ENCODE results near the gene HIRIP3. TPM values are rescaled to one million over a fixed set of nuclear protein-coding genes. Genes with fewer than 3 reads are reported as not detected.

Gene HIRIP3
- total and polyA plus RNA-seq, 2 of the 4 experiments (the other 2 are of a cell fraction) = 5.0 to 10.5 TPM

- Histone ChIP-seq H2AK9ac (replicated peaks; ENCODE audit: low read depth, low read length, poor library complexity) (no peak overlapping the region), H4K20me1 (ENCODE audit: insufficient read depth, low read length) (no peaks in the 10 kb centered on the region; the same call in 1 of the 2 replicates), H3K18ac (ENCODE audit: low read depth, low read length) (no peak overlapping the region), H3K79me1 (ENCODE audit: low read depth in 1 of 2, low read length in 2 of 2) (peaks cover 0 to 2% of the 10 kb centered on the region in 2 experiments; a peak in 1 of 4 replicates), H3K4me3 (ENCODE audit: insufficient read depth, low read depth, low read length) (no peak overlapping the region), H3K56ac (ENCODE audit: extremely low read depth, insufficient read depth, low read length) (no peak overlapping the region), H3K4ac (ENCODE audit: low read depth, low read length) (no peak overlapping the region), H3K27me3 (ENCODE audit: control insufficient read depth, insufficient read depth, low read length) (peaks cover 22% of the 10 kb centered on the region), H2BK5ac (ENCODE audit: low read depth, low read length, poor library complexity, severe bottlenecking) (no peak overlapping the region), H3K14ac (replicated peaks; ENCODE audit: low read depth, low read length) (no peak overlapping the region), H2BK120ac (ENCODE audit: low read depth, low read length) (no peak overlapping the region), H3K36me3 (ENCODE audit: control insufficient read depth, insufficient read depth, low read length) (peaks cover 10% of the 10 kb centered on the region; the same call in 1 of the 2 replicates), H4K8ac (ENCODE audit: low read depth in 2 of 2, low read length in 2 of 2) (no peak overlapping the region), H2AFZ (replicated peaks; ENCODE audit: low read length, poor library complexity) (no peak overlapping the region), H2AK5ac (ENCODE audit: low read depth, low read length) (no peak overlapping the region), H3K9me3 (ENCODE audit: control insufficient read depth, insufficient read depth, low read length) (no peaks in the 10 kb centered on the region), H3K9me1 (ENCODE audit: insufficient read depth, low read length) (no peaks in the 10 kb centered on the region), H3K9ac (ENCODE audit: low read depth, low read length) (no peak overlapping the region), H4K5ac (ENCODE audit: low read depth, low read length) (no peak overlapping the region), H2BK15ac (ENCODE audit: low read depth, low read length) (no peak overlapping the region), H3K4me1 (ENCODE audit: control insufficient read depth, insufficient read depth, low read length) (no peaks in the 10 kb centered on the region; the same call in 1 of the 2 replicates), H4K91ac (ENCODE audit: insufficient read depth, low read depth, low read length) (no peak overlapping the region), H2BK20ac (ENCODE audit: low read depth, low read length) (no peak overlapping the region), H3K23ac (ENCODE audit: low read depth, low read length) (no peak overlapping the region), H3K27ac (ENCODE audit: insufficient read depth, low read length) (no peak overlapping the region), H3K4me2 (ENCODE audit: low read depth, low read length) (no peak overlapping the region)
- TF ChIP-seq MXI1 (IDR thresholded peaks at IDR 0.05; ENCODE audit: borderline replicate concordance, low read depth, low read length) (no peak), SMC3 (IDR thresholded peaks at IDR 0.05; ENCODE audit: low read depth, low read length) (no peak), ELK1 (IDR thresholded peaks at IDR 0.05; ENCODE audit: borderline replicate concordance, low read depth, low read length) (no peak), RCOR1 (IDR thresholded peaks at IDR 0.05; ENCODE audit: insufficient replicate concordance, low read length) (no peak), RAD21 (IDR thresholded peaks at IDR 0.05; ENCODE audit: low read length) (no peak)
- ChIA-PET CTCF (no interaction called here), POLR2A (ENCODE audit: unreplicated experiment) (no interaction called here)
- no TSS peak for BruUV-seq (replicated peaks)
- 89% methylated on average over 19 of the region's 34 CpGs; no CpG with 5 or more reads in 1 of the 2 experiments for WGBS, 2 experiments (ENCODE audit: extremely low coverage in 2 of 2, insufficient read length in 1 of 2)
- intact Hi-C loops (cut with micrococcal nuclease) (no loop called here), dilution Hi-C loops (cut with HindIII; ENCODE audit: low sequenced_read_pairs, unreplicated experiment) (no loop called here), in situ Hi-C loops (cut with MboI; ENCODE audit: low sequenced_read_pairs) (no loop called here)
- ATAC-seq (ENCODE audit: low read depth) (no peak), DNase-seq (no peak)
These were observed 11.4 kb upstream of the HIRIP3 start for GRCh38 chr16:30006659-30007377.
